Measurements from ENCODE around the gene HERPUD1. TPM values are rescaled to one million over a fixed set of nuclear protein-coding genes. Genes with fewer than 3 reads are reported as not detected.

The HERPUD1 gene
- total and polyA plus RNA-seq, 2 of the 8 experiments (the other 6 are each of a cell fraction or from before 2014, with no cell fraction given), result 23.3 to 34.7 TPM

DNA sequence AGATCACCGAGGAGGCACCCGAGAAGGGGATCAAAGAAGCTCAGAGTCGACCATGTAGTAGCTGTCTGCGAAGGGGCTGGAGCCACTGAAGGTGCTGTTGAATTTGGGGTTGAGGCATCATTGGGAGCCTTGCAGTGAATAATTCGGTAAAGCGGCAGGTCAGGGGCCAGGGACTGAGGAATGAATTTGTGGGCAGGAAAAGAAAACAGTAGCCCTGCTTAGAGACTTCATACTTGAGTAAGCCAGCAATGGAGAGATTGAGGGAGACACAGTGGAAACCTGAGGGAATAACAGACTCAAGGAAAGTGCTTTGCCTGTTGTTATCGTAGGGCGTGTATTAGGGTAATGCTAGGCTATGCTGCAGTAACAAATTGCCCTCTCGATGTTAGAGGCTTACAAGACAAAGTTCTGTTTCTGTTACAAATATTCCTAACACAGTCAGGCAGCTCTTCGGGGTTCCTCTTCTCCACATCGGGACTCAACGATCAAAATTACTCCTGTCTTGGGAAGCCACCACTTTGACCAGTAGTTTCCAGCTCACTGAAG lies 13.4 kb upstream of the HERPUD1 start:
- H3K4me1 ChIP-seq (replicated peaks in 1 of 4; ENCODE audit: control insufficient read depth in 3 of 4, insufficient read depth in 4 of 4, low read length in 3 of 4), result no peaks in the 10 kb centered on the region
- H2BK20ac ChIP-seq (ENCODE audit: low read length), result no peak overlapping the region
- no peak for DNase-seq (ENCODE audit: low read depth in 1 of 2, low spot score in 2 of 2)
- TF ChIP-seq POLR2A (IDR thresholded peaks at IDR 0.05; ENCODE audit: control extremely low read depth in 1 of 2, low read depth in 2 of 2, low read length in 2 of 2) (no peak), CTBP2 (IDR thresholded peaks at IDR 0.05; ENCODE audit: borderline replicate concordance, insufficient read depth, insufficient read length, low read length) (no peak), NRF1 (IDR thresholded peaks at IDR 0.05; ENCODE audit: low read depth, low read length) (no peak), JUND (IDR thresholded peaks at IDR 0.05; ENCODE audit: low read length) (no peak), FOSL1 (IDR thresholded peaks at IDR 0.05; ENCODE audit: insufficient read depth, low read depth, low read length) (no peak), NANOG (IDR thresholded peaks at IDR 0.05; ENCODE audit: insufficient read depth, low read depth, low read length, poor library complexity, severe bottlenecking) (no peak), SP4 (IDR thresholded peaks at IDR 0.05; ENCODE audit: low read length) (no peak), CBX8 (IDR thresholded peaks at IDR 0.05; ENCODE audit: borderline replicate concordance, low read depth, low read length) (no peak), SRF (IDR thresholded peaks at IDR 0.05; ENCODE audit: low read depth, low read length) (no peak), BCL11A (IDR thresholded peaks at IDR 0.05; ENCODE audit: low read depth in 2 of 2, low read length in 2 of 2) (no peak), RAD21 (IDR thresholded peaks at IDR 0.05 in 1 of 2, conservative IDR thresholded peaks at IDR 0.05 in 1 of 2; ENCODE audit: low read depth in 2 of 2, low read length in 2 of 2) (no peak)
- TF ChIP-seq, protein P1, sequence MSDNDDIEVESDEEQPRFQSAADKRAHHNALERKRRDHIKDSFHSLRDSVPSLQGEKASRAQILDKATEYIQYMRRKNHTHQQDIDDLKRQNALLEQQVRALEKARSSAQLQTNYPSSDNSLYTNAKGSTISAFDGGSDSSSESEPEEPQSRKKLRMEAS (IDR thresholded peaks at IDR 0.05), result no peak
- H3K56ac ChIP-seq (replicated peaks; ENCODE audit: insufficient read length, low read depth, low read length), result no peak overlapping the region
- no peak overlapping the region for H3K9ac ChIP-seq (replicated peaks in 1 of 4; ENCODE audit: extremely low read depth in 1 of 4, low read depth in 3 of 4, low read length in 3 of 4)
- H2BK12ac ChIP-seq (ENCODE audit: low read depth, low read length), result no peak overlapping the region
- no peaks in the 10 kb centered on the region for H3K9me3 ChIP-seq (ENCODE audit: insufficient read depth in 2 of 2, low read depth in 1 of 2, low read length in 1 of 2)
- H3K23me2 ChIP-seq (ENCODE audit: low read depth, low read length), result no peaks in the 10 kb centered on the region
- no peaks in the 10 kb centered on the region for H3K27me3 ChIP-seq (replicated peaks in 1 of 4; ENCODE audit: control insufficient read depth in 3 of 4, extremely low read depth in 1 of 4, insufficient read depth in 3 of 4, low read length in 3 of 4)
- H3K27ac ChIP-seq (ENCODE audit: low read depth, low read length), result no peak overlapping the region
- H3K36me3 ChIP-seq (ENCODE audit: control insufficient read depth in 2 of 4, insufficient read depth in 4 of 4, low read length in 3 of 4), result no peaks in the 10 kb centered on the region
- no peaks in the 10 kb centered on the region for H4K20me1 ChIP-seq (replicated peaks in 1 of 2; ENCODE audit: control insufficient read depth in 1 of 2, insufficient read depth in 2 of 2, low read length in 2 of 2)
- H4K5ac ChIP-seq (ENCODE audit: insufficient read length, low read depth, low read length), result no peak overlapping the region
- H4K8ac ChIP-seq (ENCODE audit: extremely low read depth, insufficient read depth, low read length), result no peak overlapping the region
- no peak overlapping the region for H3K4me3 ChIP-seq (ENCODE audit: extremely low read depth in 1 of 4, insufficient read depth in 2 of 4, low read depth in 3 of 4, low read length in 4 of 4)
- H3K23ac ChIP-seq (ENCODE audit: insufficient read length), result no peak overlapping the region
- no peak overlapping the region for H2BK120ac ChIP-seq (replicated peaks; ENCODE audit: low read depth, low read length)
- ChIA-PET POLR2A (ENCODE audit: partially characterized antibody) (interaction anchor here (6.5 kb wide), 1 partner anchor 15 kb away, joined by 82 read pairs; the partner anchor contains the start of gene HERPUD1), CTCF (ENCODE audit: partially characterized antibody) (interaction anchor here (0.7 to 2.7 kb wide), 3 partner anchors 13 to 40 kb away, joined by 3 to 8 read pairs (median 3); partner anchors contain the start of gene HERPUD1)
- 88% methylated on average over 12 of the region's 12 CpGs; no CpG with 5 or more reads in 1 of the 2 experiments for WGBS, 2 experiments (ENCODE audit: extremely low coverage in 1 of 2, insufficient coverage in 1 of 2, insufficient read length in 1 of 2, insufficient replicate concordance in 2 of 2, low coverage in 1 of 2, low lambda C conversion rate in 2 of 2, missing lambda C conversion rate in 1 of 2)
- no peak overlapping the region for H2BK15ac ChIP-seq (ENCODE audit: low read length)
- H2AFZ ChIP-seq (ENCODE audit: low read length), result no peak overlapping the region
- H3K4me2 ChIP-seq (ENCODE audit: insufficient read depth in 1 of 2, low read depth in 2 of 2, low read length in 2 of 2), result no peak overlapping the region
- H2AK5ac ChIP-seq (ENCODE audit: low read depth, low read length), result no peak overlapping the region
- no peak overlapping the region for H4K91ac ChIP-seq (replicated peaks; ENCODE audit: insufficient read length, low read length)
- H3K79me1 ChIP-seq (ENCODE audit: low read depth, low read length), result no peaks in the 10 kb centered on the region
- H3K79me2 ChIP-seq (ENCODE audit: control insufficient read depth in 1 of 2, insufficient read depth in 2 of 2, low read length in 2 of 2), result no peaks in the 10 kb centered on the region
- H3K4ac ChIP-seq (replicated peaks; ENCODE audit: insufficient read length, low read depth, low read length), result no peak overlapping the region
- no peak for FAIRE-seq
- no peak overlapping the region for H2BK5ac ChIP-seq (ENCODE audit: low read depth, low read length)
- H3K18ac ChIP-seq (ENCODE audit: extremely low read depth, low read length), result no peak overlapping the region
- no peak overlapping the region for H3K14ac ChIP-seq (ENCODE audit: insufficient read length)
